SK-N-SH treated with all-trans-retinoic acid at 6 μM for 48 hours (cell line): ENCODE data around the gene SNRPE.
"Not testable (repeated sequence)": the region's sequence is repeated elsewhere in the genome, so short reads cannot be mapped to it uniquely, and the experiment has no call there.

Experiments
- ATAC-seq: fragments of 200-7000 bp; cut with Tn5 transposase; 3 replicates; pipeline ENCODE4 v1.9.1; 2020; ENCODE audit warnings: mild to moderate bottlenecking, moderate library complexity
- ARNTL ChIP-seq: fragments of 450-650 bp; formaldehyde crosslinking; IDR thresholded peaks from 2 replicates; pipeline ENCODE4 v1.5.0; 2020; ENCODE audit warnings: low read depth, mild to moderate bottlenecking, moderate library complexity, borderline replicate concordance
- BACH2 ChIP-seq: fragments of 250-450 bp; sonication (Bioruptor Pico); IDR thresholded peaks from 2 replicates; pipeline ENCODE4 v1.9.0; 2021; ENCODE audit warnings: mild to moderate bottlenecking, borderline replicate concordance
- CSDC2 ChIP-seq: fragments of 250-450 bp; sonication (Bioruptor Pico); IDR thresholded peaks from 2 replicates; pipeline ENCODE4 v1.5.0; 2020; ENCODE audit warnings: mild to moderate bottlenecking, moderate library complexity
- ESRRG ChIP-seq: fragments of 250-450 bp; sonication (Bioruptor Pico); IDR thresholded peaks from 2 replicates; pipeline ENCODE4 v1.6.1; 2021; ENCODE audit warnings: mild to moderate bottlenecking
- GLIS3 ChIP-seq: fragments of 250-450 bp; sonication (Bioruptor Pico); IDR thresholded peaks from 2 replicates; pipeline ENCODE4 v1.5.0; 2020; ENCODE audit warnings: mild to moderate bottlenecking, moderate library complexity
- OSR1 ChIP-seq: fragments of 250-450 bp; sonication (Bioruptor Pico); IDR thresholded peaks from 2 replicates; pipeline ENCODE4 v1.8.0; 2022; ENCODE audit warnings: moderate library complexity, mild to moderate bottlenecking, inconsistent platforms
- PPARA ChIP-seq: fragments of 250-450 bp; sonication (Bioruptor Pico); IDR thresholded peaks from 2 replicates; pipeline ENCODE4 v1.5.0; 2020; ENCODE audit warnings: mild to moderate bottlenecking, borderline replicate concordance
- RARB ChIP-seq: fragments of 250-450 bp; sonication (Bioruptor Pico); IDR thresholded peaks from 2 replicates; pipeline ENCODE4 v1.8.0; 2021; ENCODE audit warnings: mild to moderate bottlenecking, moderate library complexity
- SNAI2 ChIP-seq: fragments of 250-450 bp; sonication (Bioruptor Pico); IDR thresholded peaks from 2 replicates; pipeline ENCODE4 v1.5.0; 2020; ENCODE audit warnings: mild to moderate bottlenecking, moderate library complexity
- TCF4 ChIP-seq: fragments of 250-450 bp; sonication (Bioruptor Pico); IDR thresholded peaks from 2 replicates; pipeline ENCODE4 v1.8.0; 2021; ENCODE audit warnings: mild to moderate bottlenecking, moderate library complexity, borderline replicate concordance
- TOX ChIP-seq: fragments of 250-450 bp; sonication (Bioruptor Pico); IDR thresholded peaks from 2 replicates; pipeline ENCODE4 v1.8.0; 2021; ENCODE audit warnings: mild to moderate bottlenecking, moderate library complexity, borderline replicate concordance
- TSHZ2 ChIP-seq: fragments of 250-450 bp; sonication (Bioruptor Pico); IDR thresholded peaks from 2 replicates; pipeline ENCODE4 v1.5.0; 2020; ENCODE audit warnings: mild to moderate bottlenecking, moderate library complexity
- ZC3H10 ChIP-seq: fragments of 250-450 bp; sonication (Bioruptor Pico); IDR thresholded peaks from 2 replicates; pipeline ENCODE4 v1.5.1; 2021; ENCODE audit warnings: mild to moderate bottlenecking, moderate library complexity
- ZFP3 ChIP-seq: fragments of 250-450 bp; sonication (Bioruptor Pico); IDR thresholded peaks from 2 replicates; pipeline ENCODE4 v1.5.0; 2020; ENCODE audit warnings: mild to moderate bottlenecking, moderate library complexity
- ZFP30 ChIP-seq: fragments of 450-650 bp; formaldehyde crosslinking; IDR thresholded peaks from 2 replicates; pipeline ENCODE4 v1.5.0; 2022; ENCODE audit warnings: mild to moderate bottlenecking, moderate library complexity
- ZNF70 ChIP-seq: fragments of 450-650 bp; formaldehyde crosslinking; IDR thresholded peaks from 2 replicates; pipeline ENCODE4 v1.5.0; 2020; ENCODE audit warnings: mild to moderate bottlenecking, moderate library complexity
- ZNF8 ChIP-seq: fragments of 450-650 bp; formaldehyde crosslinking; IDR thresholded peaks from 2 replicates; pipeline ENCODE4 v1.5.0; 2020; ENCODE audit warnings: mild to moderate bottlenecking, moderate library complexity
- TF ChIP-seq, protein P1 (sequence below): fragments of 250-450 bp; sonication (Bioruptor Pico); IDR thresholded peaks from 2 replicates; pipeline ENCODE4 v1.5.1; 2020; ENCODE audit warnings: low read depth, mild to moderate bottlenecking, moderate library complexity
- TF ChIP-seq, protein P2 (sequence below): fragments of 250-450 bp; sonication (Bioruptor Pico); IDR thresholded peaks from 2 replicates; pipeline ENCODE4 v1.8.0; 2021; ENCODE audit warnings: low read depth, mild to moderate bottlenecking, moderate library complexity, borderline replicate concordance
- TF ChIP-seq, protein P3 (sequence below): fragments of 250-450 bp; sonication (Bioruptor Pico); IDR thresholded peaks from 2 replicates; pipeline ENCODE4 v1.8.0; 2020; ENCODE audit warnings: mild to moderate bottlenecking, moderate library complexity, borderline replicate concordance
- TF ChIP-seq, protein P4 (sequence below): fragments of 250-450 bp; sonication (Bioruptor Pico); IDR thresholded peaks from 2 replicates; pipeline ENCODE4 v1.5.1; 2021; ENCODE audit warnings: mild to moderate bottlenecking, moderate library complexity

Gene SNRPE

GRCh38 chr1:203843435-203843834 is 18.0 kb upstream of the SNRPE start:
- ATAC-seq = no peak
- TF ChIP-seq PPARA (CRISPR knock-in tag) = no peak
- no peak for TF ChIP-seq BACH2 (CRISPR knock-in tag)
- TF ChIP-seq ZFP3 (CRISPR knock-in tag) = no peak
- no peak for TF ChIP-seq GLIS3 (CRISPR knock-in tag)
- TF ChIP-seq TCF4 (CRISPR knock-in tag) = no peak
- TF ChIP-seq, protein P1, sequence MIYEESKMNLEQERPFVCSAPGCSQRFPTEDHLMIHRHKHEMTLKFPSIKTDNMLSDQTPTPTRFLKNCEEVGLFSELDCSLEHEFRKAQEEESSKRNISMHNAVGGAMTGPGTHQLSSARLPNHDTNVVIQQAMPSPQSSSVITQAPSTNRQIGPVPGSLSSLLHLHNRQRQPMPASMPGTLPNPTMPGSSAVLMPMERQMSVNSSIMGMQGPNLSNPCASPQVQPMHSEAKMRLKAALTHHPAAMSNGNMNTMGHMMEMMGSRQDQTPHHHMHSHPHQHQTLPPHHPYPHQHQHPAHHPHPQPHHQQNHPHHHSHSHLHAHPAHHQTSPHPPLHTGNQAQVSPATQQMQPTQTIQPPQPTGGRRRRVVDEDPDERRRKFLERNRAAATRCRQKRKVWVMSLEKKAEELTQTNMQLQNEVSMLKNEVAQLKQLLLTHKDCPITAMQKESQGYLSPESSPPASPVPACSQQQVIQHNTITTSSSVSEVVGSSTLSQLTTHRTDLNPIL (CRISPR knock-in tag) = no peak
- TF ChIP-seq OSR1 (CRISPR knock-in tag) = no peak
- no peak for TF ChIP-seq RARB (CRISPR knock-in tag)
- no peak for TF ChIP-seq ESRRG
- no peak for TF ChIP-seq ARNTL (CRISPR knock-in tag)
- no peak for TF ChIP-seq ZFP30 (CRISPR knock-in tag)
- no peak for TF ChIP-seq SNAI2 (CRISPR knock-in tag)
- TF ChIP-seq TSHZ2 (CRISPR knock-in tag) = no peak
- no peak for TF ChIP-seq CSDC2 (CRISPR knock-in tag)
- TF ChIP-seq, protein P2, sequence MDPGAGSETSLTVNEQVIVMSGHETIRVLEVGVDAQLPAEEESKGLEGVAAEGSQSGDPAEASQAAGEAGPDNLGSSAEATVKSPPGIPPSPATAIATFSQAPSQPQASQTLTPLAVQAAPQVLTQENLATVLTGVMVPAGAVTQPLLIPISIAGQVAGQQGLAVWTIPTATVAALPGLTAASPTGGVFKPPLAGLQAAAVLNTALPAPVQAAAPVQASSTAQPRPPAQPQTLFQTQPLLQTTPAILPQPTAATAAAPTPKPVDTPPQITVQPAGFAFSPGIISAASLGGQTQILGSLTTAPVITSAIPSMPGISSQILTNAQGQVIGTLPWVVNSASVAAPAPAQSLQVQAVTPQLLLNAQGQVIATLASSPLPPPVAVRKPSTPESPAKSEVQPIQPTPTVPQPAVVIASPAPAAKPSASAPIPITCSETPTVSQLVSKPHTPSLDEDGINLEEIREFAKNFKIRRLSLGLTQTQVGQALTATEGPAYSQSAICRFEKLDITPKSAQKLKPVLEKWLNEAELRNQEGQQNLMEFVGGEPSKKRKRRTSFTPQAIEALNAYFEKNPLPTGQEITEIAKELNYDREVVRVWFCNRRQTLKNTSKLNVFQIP = no peak
- TF ChIP-seq ZC3H10 (CRISPR knock-in tag) = no peak
- TF ChIP-seq, protein P3, sequence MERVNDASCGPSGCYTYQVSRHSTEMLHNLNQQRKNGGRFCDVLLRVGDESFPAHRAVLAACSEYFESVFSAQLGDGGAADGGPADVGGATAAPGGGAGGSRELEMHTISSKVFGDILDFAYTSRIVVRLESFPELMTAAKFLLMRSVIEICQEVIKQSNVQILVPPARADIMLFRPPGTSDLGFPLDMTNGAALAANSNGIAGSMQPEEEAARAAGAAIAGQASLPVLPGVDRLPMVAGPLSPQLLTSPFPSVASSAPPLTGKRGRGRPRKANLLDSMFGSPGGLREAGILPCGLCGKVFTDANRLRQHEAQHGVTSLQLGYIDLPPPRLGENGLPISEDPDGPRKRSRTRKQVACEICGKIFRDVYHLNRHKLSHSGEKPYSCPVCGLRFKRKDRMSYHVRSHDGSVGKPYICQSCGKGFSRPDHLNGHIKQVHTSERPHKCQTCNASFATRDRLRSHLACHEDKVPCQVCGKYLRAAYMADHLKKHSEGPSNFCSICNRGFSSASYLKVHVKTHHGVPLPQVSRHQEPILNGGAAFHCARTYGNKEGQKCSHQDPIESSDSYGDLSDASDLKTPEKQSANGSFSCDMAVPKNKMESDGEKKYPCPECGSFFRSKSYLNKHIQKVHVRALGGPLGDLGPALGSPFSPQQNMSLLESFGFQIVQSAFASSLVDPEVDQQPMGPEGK (CRISPR knock-in tag) = no peak

- ATAC-seq = not testable (repeated sequence)
These were observed 8.3 kb upstream of the SNRPE start for GRCh38 chr1:203853112-203853511.

GRCh38 chr1:203858055-203858454 is 3.3 kb upstream of the SNRPE start:
- ATAC-seq = peak; percentile 13; the same call in 2 of the 3 replicates
- TF ChIP-seq, protein P2 = peak; percentile 41; the same call in 1 of the 2 replicates
- TF ChIP-seq ZC3H10 (CRISPR knock-in tag) (peak; percentile 59; the same call in 1 of the 2 replicates), TOX (CRISPR knock-in tag) (peak; percentile 53; the same call in 1 of the 2 replicates), CSDC2 (CRISPR knock-in tag) (no peak)

- no peak for ATAC-seq
- TF ChIP-seq, protein P4, sequence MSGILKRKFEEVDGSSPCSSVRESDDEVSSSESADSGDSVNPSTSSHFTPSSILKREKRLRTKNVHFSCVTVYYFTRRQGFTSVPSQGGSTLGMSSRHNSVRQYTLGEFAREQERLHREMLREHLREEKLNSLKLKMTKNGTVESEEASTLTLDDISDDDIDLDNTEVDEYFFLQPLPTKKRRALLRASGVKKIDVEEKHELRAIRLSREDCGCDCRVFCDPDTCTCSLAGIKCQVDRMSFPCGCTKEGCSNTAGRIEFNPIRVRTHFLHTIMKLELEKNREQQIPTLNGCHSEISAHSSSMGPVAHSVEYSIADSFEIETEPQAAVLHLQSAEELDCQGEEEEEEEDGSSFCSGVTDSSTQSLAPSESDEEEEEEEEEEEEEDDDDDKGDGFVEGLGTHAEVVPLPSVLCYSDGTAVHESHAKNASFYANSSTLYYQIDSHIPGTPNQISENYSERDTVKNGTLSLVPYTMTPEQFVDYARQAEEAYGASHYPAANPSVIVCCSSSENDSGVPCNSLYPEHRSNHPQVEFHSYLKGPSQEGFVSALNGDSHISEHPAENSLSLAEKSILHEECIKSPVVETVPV = no peak
- TF ChIP-seq ZNF70 (CRISPR knock-in tag) = no peak
- TF ChIP-seq ZNF8 = no peak
- TF ChIP-seq ESRRG = no peak
- no peak for TF ChIP-seq ZFP3 (CRISPR knock-in tag)
- TF ChIP-seq PPARA (CRISPR knock-in tag) = no peak
- no peak for TF ChIP-seq ZC3H10 (CRISPR knock-in tag)
- TF ChIP-seq BACH2 (CRISPR knock-in tag) = no peak
These were observed 2.4 kb upstream of the SNRPE start for GRCh38 chr1:203858975-203859374.
